HG02623 (cell line): ENCODE data around the gene ANGPTL7.

Source experiments
- ATAC-seq: cut with Tn5 transposase; IDR thresholded peaks from one replicate; pipeline ENCODE4 v1.9.1; 2021; ENCODE audit warnings: moderate library complexity; ENCODE audit not compliant: unreplicated experiment

ANGPTL7 gene

DNA sequence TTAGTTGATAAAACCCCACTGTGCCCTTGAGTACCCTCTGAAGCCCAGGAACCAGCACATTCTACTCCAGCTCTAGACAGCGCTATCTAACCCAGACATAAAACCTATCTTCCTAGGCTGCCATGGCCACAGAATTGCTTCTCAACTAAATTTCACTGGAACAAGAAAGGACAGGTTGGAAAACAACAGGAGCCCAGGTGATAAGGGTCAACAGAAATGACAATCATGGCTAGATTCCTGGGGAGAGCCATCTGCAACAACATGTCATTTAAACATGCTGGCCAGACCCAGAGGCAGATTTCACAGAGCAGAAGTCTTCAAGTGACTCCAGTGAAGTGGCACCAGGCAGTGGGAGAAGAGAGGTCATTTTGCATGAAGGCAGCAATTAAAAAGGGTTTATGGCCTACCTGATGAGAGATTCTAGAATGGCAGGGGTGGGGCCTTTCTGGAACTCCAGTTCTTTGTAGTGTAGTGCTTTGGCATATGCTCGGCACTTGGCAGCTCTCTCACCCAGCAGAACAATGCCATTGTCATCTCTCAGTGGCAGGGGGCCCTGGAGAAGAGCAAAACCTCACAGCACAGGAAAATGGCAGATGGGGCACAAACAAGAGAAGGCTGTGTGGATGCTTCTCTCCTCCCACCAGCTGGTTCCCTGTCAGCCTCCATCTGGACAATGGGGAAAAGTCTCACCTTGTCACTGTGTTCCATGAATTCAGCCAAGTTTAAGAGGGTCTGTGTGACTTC lies 9.9 kb downstream of the ANGPTL7 start:
- ATAC-seq = no peak

DNA sequence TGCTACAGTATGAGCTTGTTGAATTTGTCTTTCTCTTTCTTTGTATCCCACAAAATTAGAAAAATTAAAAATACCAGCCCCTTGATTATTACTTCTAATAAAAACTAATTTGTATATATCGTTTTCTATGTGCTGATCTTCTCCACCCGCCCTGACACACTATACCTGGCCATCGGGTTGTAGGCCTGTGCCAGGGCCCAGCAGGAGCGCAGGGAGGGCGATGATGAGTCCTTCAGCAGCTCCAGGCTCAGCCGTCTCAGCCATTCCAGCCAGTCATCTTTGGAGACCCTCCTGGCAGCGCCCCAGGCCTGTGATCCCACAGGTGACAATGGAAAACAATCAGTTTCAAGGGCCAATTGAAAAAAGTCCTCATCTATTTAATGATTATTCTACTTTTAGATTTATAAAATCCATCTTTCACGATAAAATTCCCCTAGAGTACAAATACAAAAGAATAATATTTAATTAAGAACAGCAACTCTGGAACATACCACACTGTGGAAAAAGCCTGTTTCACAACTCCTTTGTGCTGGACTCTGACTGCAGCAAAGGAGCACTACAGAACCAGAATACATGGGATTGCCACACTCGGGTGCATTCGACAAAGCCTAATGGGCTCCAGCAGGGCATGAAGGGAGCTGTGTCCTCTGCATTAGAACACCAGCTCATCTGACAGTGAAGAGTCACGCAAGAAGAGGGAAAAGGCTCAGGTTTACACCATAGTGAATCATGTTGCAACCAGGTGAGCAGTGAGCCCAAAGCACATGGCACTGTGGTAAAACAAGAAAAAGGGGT lies 15.4 kb downstream of the ANGPTL7 start:
- no peak for ATAC-seq

DNA sequence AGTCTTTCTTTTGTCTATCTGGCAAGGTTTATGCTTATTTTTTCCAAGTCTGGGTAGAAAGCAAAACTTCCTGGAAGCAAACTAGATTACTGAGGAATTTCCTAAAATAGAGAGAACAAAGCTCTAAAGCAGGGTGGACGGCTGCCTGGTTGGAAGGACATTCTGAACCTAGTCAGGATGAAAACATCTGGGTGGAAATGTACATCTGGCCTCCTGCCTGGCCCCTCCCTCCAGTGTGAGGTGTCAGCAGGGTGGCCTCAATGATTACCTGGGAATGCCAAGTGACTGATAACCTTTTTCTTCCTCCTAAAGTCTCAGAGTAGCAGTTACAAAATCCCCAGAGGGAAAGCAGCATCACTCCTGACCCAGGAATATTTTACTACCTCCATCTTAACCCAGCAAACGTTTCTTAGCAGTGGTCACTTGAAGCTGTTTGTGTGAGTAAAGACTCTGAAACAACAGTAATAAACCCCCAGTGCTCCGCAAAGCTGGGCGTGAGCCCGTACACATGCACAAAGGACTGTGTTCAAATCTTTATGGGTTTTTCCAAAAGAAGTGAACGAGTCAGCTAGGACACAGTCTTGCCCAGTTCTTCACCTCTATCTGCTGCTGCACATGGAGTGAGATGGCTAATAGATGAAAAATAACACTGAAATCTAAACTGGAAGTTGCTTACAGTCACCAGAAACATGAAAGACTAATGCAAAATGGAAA lies 18.9 kb downstream of the ANGPTL7 start:
- ATAC-seq = no peak

DNA sequence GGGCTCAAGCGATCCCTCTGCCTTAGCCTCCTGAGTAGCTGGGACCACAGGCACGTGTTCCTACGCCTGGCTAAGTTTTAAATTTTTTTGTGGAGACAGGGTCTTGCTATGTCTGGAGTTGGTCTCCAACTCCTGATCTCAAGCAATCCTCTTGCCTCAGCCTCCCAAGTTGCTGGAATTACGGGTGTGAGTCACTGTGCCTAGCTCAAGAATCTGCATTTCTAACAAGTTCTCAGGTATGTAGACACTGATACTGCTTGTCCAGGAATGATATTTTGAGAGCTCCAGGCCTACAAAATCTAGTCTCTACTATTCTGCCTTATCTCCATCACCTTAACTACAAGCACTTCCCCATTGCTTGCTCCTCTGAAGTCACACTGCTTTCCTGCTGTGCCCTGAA lies 22.3 kb downstream of the ANGPTL7 start:
- ATAC-seq = no peak

DNA sequence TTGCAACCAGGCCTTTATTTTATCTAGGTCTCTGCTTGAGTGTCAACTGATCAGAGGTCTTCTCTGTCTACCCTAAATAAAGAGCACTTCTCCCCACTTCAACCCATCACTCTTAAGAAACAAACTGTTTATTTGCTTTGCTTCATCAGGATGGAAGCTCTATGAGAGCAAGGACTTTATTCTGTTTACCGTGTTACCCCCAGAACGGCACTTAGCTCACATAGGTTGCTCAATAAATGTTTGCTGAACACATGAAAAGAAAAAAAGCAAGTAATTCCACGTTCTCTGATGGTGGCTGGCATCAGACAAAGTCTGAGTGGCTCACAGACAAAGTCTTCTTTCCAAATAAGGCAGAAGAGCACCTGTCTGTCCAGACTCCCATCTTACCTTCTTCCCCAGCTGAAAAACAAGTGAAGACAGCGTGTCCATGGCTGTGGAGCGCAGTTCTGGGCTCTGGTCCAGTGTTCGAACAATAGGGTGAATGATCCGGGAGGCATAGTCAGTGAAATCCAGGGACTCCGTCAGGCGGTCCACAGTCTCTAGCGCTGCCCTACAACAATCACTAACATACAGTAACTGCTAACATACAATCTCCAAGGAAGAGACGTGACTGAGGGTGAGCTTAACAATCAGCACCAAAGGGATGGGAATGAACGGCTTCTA lies 22.9 kb downstream of the ANGPTL7 start:
- no peak for ATAC-seq

DNA sequence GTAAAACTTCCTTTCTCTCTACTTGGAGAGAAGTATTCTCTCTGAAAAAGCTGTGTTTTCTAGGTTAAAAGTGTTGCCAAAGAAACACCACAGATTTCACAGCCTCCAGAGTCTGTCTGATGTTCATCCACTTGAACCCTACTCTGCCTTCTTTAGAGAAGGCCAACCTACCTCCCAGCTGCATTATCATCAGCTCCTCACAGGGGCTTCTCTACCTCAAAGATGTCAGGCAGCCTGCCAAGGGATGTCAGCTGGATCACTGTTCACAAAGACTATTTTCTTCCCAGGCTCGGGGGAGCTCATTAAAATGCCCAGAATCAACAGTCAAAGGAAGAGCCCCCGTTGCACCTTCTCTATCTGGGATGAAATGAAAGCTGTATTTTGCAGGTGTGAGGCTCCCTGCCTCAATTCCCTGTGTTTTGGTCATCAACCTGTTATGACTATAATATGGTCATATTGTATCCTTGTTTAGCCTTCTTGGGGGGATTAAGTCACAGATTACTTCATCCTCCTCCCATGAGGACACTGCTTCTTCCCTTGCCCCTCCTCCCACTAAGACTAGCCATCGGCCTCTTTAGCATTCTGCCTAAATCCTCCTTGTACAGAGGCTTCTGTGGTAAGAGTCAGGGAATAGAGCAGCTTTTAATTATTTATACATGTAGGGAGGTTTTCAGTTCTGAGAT lies 25.7 kb downstream of the ANGPTL7 start:
- no peak for ATAC-seq

DNA sequence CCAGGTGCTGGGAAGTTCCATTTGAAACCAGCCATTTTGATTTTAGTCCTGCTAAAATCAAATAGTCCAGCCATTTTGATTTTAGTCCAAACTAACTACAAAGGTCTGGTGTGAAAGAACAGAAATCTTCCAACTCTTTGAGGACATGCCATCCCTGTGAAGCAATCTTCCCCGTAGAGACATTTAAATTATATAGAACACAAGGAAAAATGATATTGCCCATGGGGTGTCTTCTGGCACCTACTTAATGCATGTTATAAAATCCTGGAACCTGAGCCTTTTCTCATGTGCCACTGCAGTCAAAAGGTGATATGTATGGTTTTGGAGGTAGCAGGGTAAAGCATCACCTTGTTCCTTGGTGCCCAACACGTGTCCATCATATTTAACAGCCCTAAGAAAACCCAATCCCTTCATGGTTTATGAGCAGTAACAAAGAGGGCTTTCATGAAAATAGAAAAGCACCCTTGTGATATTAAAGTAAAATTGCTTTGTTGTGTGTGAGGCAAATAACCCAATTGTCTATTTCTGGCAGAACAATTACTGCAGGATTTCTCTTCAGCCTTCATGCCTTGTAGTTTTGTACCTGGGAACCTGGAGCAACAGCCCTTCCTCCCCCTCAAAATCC lies 26.3 kb downstream of the ANGPTL7 start:
- no peak for ATAC-seq

DNA sequence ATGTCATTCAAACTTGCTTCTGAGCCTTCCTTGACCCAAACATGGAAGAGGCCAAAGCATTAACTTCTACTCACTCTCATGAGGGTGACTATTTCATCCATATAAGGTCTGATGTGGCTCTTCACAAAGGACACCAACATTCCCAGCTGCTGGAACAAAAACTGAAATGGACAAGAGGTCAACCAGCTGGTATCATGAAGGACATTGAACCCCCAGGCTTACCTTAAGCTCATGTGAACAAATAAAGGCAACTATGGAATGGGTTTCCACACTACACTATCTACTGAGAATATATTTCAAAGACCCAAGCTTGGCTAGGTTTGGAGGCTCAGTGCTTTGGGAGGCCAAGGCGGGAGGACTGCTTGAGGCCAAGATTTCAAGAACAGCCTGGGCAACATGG lies 26.9 kb downstream of the ANGPTL7 start:
- no peak for ATAC-seq

DNA sequence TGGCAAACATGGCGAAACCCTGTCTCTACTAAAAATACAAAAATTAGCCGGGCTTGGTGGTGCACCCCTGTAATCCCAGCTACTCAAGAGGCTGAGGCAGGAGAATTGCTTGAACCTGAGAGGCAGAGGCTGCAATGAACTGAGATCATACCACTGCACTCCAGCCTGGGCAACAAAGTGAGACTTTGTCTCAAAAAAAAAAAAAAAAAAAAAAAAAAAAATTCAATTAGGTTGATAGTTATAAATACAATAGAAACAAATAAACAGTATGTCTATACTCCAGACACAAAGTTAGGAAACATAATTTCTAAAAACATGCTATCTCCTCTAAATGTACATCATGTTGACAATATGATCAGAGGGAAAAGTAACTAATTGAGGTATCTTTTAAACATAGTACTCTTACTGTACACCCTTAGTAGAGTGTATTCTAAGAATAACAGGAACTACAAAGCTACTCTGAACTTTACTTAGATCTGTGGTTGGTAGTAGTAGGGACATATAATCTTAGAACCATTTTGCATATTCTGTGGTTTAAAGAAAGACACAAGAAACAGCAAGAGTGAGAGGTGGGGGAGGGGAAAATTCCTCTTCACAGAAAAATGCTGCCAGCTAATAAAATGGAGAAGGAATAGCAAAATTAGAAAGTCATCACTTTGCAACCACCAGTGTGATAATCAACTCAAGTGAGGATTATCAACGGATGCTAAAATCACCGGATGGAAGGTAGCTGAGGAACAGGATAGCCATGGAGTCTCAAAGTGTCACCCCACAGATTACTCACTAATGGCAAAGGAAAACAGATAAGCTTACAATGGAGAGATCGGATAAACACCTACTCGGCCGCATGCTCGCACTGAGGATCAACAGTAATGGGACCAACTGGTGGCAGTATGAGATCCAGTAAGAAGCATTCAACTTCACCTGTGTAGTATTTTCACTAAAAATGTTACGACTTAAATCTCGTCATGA lies 38.2 kb downstream of the ANGPTL7 start:
- no peak for ATAC-seq

DNA sequence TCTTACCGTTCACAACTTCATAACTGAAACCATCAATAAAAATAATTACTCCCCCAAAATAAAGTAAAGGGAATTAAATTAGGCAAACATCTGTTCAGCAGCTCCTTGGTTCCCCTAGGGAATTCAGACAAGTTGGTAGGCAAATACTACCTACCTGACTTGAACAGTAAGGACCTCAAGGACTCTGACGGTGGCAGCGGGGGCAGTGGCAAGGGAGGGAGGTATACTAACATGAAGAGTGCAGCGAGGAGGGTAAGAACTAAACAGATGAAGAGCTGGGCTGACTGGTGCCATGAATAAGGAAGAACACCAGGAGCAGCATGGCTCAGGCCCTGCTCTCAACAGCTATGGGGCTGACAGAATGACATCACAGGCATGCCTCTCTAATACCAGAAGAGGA lies 40.0 kb downstream of the ANGPTL7 start:
- ATAC-seq = no peak

DNA sequence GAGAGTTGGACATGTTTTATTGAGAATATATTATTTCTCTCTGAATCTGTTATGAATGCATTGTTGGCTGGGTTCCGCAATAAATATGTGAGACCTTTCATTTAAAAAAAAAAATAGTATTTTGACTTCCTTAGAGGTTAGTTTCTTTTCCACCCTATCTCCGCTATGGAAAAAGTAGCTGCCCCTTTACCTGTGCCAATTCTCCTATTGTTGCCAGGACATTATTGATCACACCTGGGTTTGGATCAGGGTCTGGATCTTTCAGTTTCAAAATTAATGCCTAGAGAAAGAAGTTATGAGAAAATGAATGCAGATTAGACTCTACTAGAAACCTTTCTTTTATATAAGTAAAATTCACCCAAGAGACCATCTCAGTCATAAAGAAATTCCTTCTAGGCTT lies 44.1 kb downstream of the ANGPTL7 start:
- no peak for ATAC-seq

DNA sequence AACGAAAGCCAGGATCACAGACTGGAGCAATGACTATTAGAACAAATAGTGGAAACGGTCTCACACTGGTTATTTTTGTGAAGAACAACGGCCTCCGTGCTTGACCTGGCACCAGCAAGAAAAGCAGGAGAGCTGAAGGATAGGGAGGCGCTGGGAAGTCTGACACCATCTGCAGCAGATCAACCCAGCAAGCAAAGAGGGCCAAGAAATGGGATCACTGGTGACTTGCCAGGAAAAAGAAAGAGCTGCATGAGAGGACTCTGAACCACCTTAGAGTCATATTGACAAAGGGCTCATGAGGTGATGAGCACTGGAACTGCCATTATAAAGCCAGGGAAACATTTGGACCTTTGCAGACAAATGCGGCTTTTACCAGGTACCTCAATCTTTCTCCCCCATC lies 48.2 kb downstream of the ANGPTL7 start:
- ATAC-seq = no peak

DNA sequence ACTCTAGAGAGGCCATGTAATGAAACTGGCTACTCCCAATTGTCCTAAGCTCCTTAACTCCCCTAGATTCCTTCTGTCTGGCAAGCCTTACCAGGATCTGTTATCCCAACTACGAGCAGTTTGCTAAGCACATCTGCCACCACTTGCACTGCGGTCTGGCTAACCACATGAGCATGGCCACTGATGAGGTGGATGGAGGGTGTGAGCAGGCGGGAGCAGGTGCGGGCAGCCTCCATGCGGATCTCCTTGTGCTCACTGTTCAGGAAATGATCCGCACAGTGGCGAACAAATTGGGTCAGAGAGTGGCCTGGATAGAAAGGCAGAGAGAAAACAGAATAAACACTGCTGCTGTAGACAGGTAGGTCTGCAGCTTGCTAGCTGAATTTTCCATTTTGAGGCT lies 49.2 kb downstream of the ANGPTL7 start:
- no peak for ATAC-seq

DNA sequence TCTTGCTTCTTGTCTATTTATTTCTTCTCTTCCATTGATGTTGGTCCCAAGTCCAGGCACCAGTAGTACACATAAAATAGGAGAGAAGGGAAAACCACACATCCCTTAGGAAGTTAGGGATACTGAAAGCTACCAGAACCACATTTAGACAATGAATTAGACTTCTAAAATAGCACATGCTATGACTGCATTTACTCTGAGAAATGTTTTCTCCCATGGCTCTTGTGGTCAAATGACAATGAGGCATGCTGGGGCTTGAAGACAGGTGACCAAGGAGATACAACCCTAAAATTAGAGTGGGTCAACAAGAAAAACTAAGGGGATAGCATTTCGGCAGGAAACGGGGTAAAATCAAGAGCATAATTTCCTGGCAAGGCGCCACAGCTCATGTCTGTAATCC lies 56.1 kb downstream of the ANGPTL7 start:
- no peak for ATAC-seq
